ENCODE measurements around the gene HTRA3. TPM values are rescaled to one million over a fixed set of nuclear protein-coding genes. Genes with fewer than 3 reads are reported as not detected.

Gene HTRA3
- polyA plus RNA-seq, 1 donor from 2014 or later = not detected

- Histone ChIP-seq H4K20me1 (ENCODE audit: insufficient read depth) (no peaks in the 10 kb centered on the region), H3K9me2 (ENCODE audit: insufficient read depth, low read length) (no peaks in the 10 kb centered on the region), H2AFZ (ENCODE audit: low read depth, low read length) (no peak overlapping the region), H3K9me3 (ENCODE audit: low read length) (no peaks in the 10 kb centered on the region), H3K27me3 (ENCODE audit: insufficient read depth, low read depth, low read length) (peaks cover 37% of the 10 kb centered on the region), H3K4me2 (ENCODE audit: low read length) (no peak overlapping the region), H3K4me3 (ENCODE audit: low read length) (no peak overlapping the region), H3F3A (ENCODE audit: insufficient read depth, low read length, poor library complexity, severe bottlenecking) (no peaks in the 10 kb centered on the region), H3K27ac (ENCODE audit: low read length) (no peak overlapping the region), H3K36me3 (ENCODE audit: insufficient read depth, low read length) (no peaks in the 10 kb centered on the region), H3K79me2 (replicated peaks; ENCODE audit: insufficient read depth, low read length) (no peaks in the 10 kb centered on the region), H3K9ac (ENCODE audit: low read length) (no peak overlapping the region)
- TF ChIP-seq MXI1 (conservative IDR thresholded peaks at IDR 0.05; ENCODE audit: poor library complexity, severe bottlenecking) = no peak
Observed at GRCh38 chr4:8267077-8267476, 2.5 kb upstream of the HTRA3 start.

DNA sequence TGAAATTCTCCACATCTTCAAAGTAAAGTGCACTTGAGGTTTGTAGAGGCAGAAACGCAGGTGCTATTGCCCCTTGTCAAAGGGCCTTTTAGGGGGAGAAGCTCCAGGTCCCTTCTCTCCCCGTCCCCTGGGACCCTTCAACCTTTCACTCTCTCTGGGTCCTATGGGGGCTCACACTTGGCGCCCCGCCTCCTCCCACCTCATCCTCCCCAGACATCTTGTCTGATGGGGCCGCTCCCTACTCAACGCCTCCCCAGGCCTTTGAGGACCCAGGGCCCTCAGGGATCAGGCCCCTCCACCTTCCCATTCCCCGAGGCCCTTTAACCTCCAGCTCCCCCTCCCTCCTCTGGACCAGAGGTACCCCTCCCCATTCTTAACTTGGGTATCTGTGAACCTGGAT is 1.3 kb upstream of the HTRA3 start:
- Histone ChIP-seq H3K4me2 (ENCODE audit: low read length) (no peak overlapping the region), H3K4me3 (ENCODE audit: low read length) (no peak overlapping the region), H3K27me3 (ENCODE audit: insufficient read depth, low read depth, low read length) (peaks cover 37% of the 10 kb centered on the region)

More for the DNA sequence above, 1.3 kb upstream of the HTRA3 start:
- Histone ChIP-seq H3K36me3 (ENCODE audit: insufficient read depth, low read length) (no peaks in the 10 kb centered on the region), H3F3A (ENCODE audit: insufficient read depth, low read length, poor library complexity, severe bottlenecking) (no peaks in the 10 kb centered on the region), H3K79me2 (replicated peaks; ENCODE audit: insufficient read depth, low read length) (no peaks in the 10 kb centered on the region), H2AFZ (ENCODE audit: low read depth, low read length) (no peak overlapping the region), H3K9me2 (ENCODE audit: insufficient read depth, low read length) (no peaks in the 10 kb centered on the region), H3K9ac (ENCODE audit: low read length) (no peak overlapping the region), H3K9me3 (ENCODE audit: low read length) (no peaks in the 10 kb centered on the region), H4K20me1 (ENCODE audit: insufficient read depth) (no peaks in the 10 kb centered on the region), H3K27ac (ENCODE audit: low read length) (no peak overlapping the region)
- no peak for TF ChIP-seq TAF1 (IDR thresholded peaks at IDR 0.05; ENCODE audit: low read depth)
- TF ChIP-seq MXI1 (conservative IDR thresholded peaks at IDR 0.05; ENCODE audit: poor library complexity, severe bottlenecking) = no peak
- TF ChIP-seq CTCF (IDR thresholded peaks at IDR 0.05; ENCODE audit: poor library complexity, severe bottlenecking) = no peak
- no peak for TF ChIP-seq EP300 (conservative IDR thresholded peaks at IDR 0.05; ENCODE audit: poor library complexity, severe bottlenecking)
- no peak for TF ChIP-seq EZH2 (IDR thresholded peaks at IDR 0.05; ENCODE audit: borderline replicate concordance, insufficient read depth, low read length, poor library complexity, severe bottlenecking)
- no peak for TF ChIP-seq POLR2AphosphoS5 (IDR thresholded peaks at IDR 0.05)
- no peak for TF ChIP-seq RAD21 (conservative IDR thresholded peaks at IDR 0.05)
- TF ChIP-seq, protein P1, sequence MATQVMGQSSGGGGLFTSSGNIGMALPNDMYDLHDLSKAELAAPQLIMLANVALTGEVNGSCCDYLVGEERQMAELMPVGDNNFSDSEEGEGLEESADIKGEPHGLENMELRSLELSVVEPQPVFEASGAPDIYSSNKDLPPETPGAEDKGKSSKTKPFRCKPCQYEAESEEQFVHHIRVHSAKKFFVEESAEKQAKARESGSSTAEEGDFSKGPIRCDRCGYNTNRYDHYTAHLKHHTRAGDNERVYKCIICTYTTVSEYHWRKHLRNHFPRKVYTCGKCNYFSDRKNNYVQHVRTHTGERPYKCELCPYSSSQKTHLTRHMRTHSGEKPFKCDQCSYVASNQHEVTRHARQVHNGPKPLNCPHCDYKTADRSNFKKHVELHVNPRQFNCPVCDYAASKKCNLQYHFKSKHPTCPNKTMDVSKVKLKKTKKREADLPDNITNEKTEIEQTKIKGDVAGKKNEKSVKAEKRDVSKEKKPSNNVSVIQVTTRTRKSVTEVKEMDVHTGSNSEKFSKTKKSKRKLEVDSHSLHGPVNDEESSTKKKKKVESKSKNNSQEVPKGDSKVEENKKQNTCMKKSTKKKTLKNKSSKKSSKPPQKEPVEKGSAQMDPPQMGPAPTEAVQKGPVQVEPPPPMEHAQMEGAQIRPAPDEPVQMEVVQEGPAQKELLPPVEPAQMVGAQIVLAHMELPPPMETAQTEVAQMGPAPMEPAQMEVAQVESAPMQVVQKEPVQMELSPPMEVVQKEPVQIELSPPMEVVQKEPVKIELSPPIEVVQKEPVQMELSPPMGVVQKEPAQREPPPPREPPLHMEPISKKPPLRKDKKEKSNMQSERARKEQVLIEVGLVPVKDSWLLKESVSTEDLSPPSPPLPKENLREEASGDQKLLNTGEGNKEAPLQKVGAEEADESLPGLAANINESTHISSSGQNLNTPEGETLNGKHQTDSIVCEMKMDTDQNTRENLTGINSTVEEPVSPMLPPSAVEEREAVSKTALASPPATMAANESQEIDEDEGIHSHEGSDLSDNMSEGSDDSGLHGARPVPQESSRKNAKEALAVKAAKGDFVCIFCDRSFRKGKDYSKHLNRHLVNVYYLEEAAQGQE (IDR thresholded peaks at IDR 0.05; ENCODE audit: borderline replicate concordance) = no peak
- TF ChIP-seq SMC3 (conservative IDR thresholded peaks at IDR 0.05; ENCODE audit: poor library complexity) = no peak

All from neural cell (in vitro differentiated cells).